Measurements from ENCODE around the gene ZNF217. TPM values are rescaled to one million over a fixed set of nuclear protein-coding genes. Genes with fewer than 3 reads are reported as not detected.
"Not testable (repeated sequence)": the region's sequence is repeated elsewhere in the genome, so short reads cannot be mapped to it uniquely, and the experiment has no call there.

The ZNF217 gene
- total RNA-seq: 10.7 TPM
- long read RNA-seq, partial matches to known transcripts: 0 of 1 reads
- long read RNA-seq, other reads (novel, unspliced or antisense): 1 of 1 reads

- intact Hi-C loops (cut with DNase I): not testable (repeated sequence)
- peak; percentile 91 for DNase-seq (ENCODE audit: low spot score)
Measured at GRCh38 chr20:53593466-53594007, at the start of gene ZNF217. ZNF217 (minus strand) TSS chr20:53593839; CDS start chr20:53582826, 11,013 bp downstream.

GRCh38 chr20:53643031-53643832, 49.6 kb upstream of the ZNF217 start:
- intact Hi-C loops (cut with DNase I): no loop called here
- peak; percentile 79 for DNase-seq (ENCODE audit: low spot score)

- intact Hi-C loops (cut with DNase I): no loop called here
- no peak for DNase-seq (ENCODE audit: low spot score)
Measured at GRCh38 chr20:53642196-53643030, 48.8 kb upstream of the ZNF217 start.

GRCh38 chr20:53639647-53640440, 46.2 kb upstream of the ZNF217 start:
- intact Hi-C loops (cut with DNase I): no loop called here
- DNase-seq (ENCODE audit: low spot score): no peak

GRCh38 chr20:53639128-53639527, 45.5 kb upstream of the ZNF217 start:
- DNase-seq (ENCODE audit: low spot score): no peak
- intact Hi-C loops (cut with DNase I): no loop called here

- intact Hi-C loops (cut with DNase I); DNase-seq (ENCODE audit: low spot score): not testable (repeated sequence)
Measured at GRCh38 chr20:53637310-53637709, 43.7 kb upstream of the ZNF217 start.

GRCh38 chr20:53636540-53637097, 43.0 kb upstream of the ZNF217 start:
- no peak for DNase-seq (ENCODE audit: low spot score)
- intact Hi-C loops (cut with DNase I): no loop called here

- DNase-seq (ENCODE audit: low spot score): no peak
Measured at GRCh38 chr20:53635221-53635620, 41.6 kb upstream of the ZNF217 start.

GRCh38 chr20:53631909-53632662, 38.4 kb upstream of the ZNF217 start:
- intact Hi-C loops (cut with DNase I): no loop called here
- DNase-seq (ENCODE audit: low spot score): no peak

More at GRCh38 chr20:53635221-53635620, 41.6 kb upstream of the ZNF217 start:
- intact Hi-C loops (cut with DNase I): no loop called here

- intact Hi-C loops (cut with DNase I): no loop called here
- DNase-seq (ENCODE audit: low spot score): no peak
Measured at GRCh38 chr20:53629436-53629835, 35.8 kb upstream of the ZNF217 start.

GRCh38 chr20:53628758-53629157, 35.1 kb upstream of the ZNF217 start:
- DNase-seq (ENCODE audit: low spot score); intact Hi-C loops (cut with DNase I): not testable (repeated sequence)

GRCh38 chr20:53628076-53628475, 34.4 kb upstream of the ZNF217 start:
- no peak for DNase-seq (ENCODE audit: low spot score)
- intact Hi-C loops (cut with DNase I): no loop called here

- intact Hi-C loops (cut with DNase I); DNase-seq (ENCODE audit: low spot score): not testable (repeated sequence)
Measured at GRCh38 chr20:53627001-53627400, 33.4 kb upstream of the ZNF217 start.

GRCh38 chr20:53626584-53626983, 32.9 kb upstream of the ZNF217 start:
- intact Hi-C loops (cut with DNase I): no loop called here

GRCh38 chr20:53625311-53626129, 31.9 kb upstream of the ZNF217 start:
- DNase-seq (ENCODE audit: low spot score): no peak
- intact Hi-C loops (cut with DNase I): no loop called here

More at GRCh38 chr20:53626584-53626983, 32.9 kb upstream of the ZNF217 start:
- no peak for DNase-seq (ENCODE audit: low spot score)

GRCh38 chr20:53624927-53625250, 31.2 kb upstream of the ZNF217 start:
- not testable (repeated sequence) for DNase-seq (ENCODE audit: low spot score)
- intact Hi-C loops (cut with DNase I): loop anchor here (5.0 kb wide), 1 partner anchor 48 kb away; no protein-coding TSS in a partner anchor

GRCh38 chr20:53623454-53624211, 30.0 kb upstream of the ZNF217 start:
- peak; percentile 83 for DNase-seq (ENCODE audit: low spot score)
- intact Hi-C loops (cut with DNase I): loop anchor here (5.0 kb wide), 1 partner anchor 46 kb away; no protein-coding TSS in a partner anchor

Measured in cardiac septum (tissue), 1 donor.